WI38 (cell line): Measurements from ENCODE around the gene HSCB.

Source experiments
- H3K4me3 ChIP-seq: 2 replicates; pipeline ENCODE4 v1.5.1; 2011; ENCODE audit warnings: low read depth, mild to moderate bottlenecking, control low read depth, low read length
- TF ChIP-seq, protein P1 (sequence below): IDR thresholded peaks from 2 replicates; pipeline ENCODE4 v1.5.1; 2012; ENCODE audit warnings: low read depth, mild to moderate bottlenecking, control low read depth, low read length

Gene HSCB

DNA sequence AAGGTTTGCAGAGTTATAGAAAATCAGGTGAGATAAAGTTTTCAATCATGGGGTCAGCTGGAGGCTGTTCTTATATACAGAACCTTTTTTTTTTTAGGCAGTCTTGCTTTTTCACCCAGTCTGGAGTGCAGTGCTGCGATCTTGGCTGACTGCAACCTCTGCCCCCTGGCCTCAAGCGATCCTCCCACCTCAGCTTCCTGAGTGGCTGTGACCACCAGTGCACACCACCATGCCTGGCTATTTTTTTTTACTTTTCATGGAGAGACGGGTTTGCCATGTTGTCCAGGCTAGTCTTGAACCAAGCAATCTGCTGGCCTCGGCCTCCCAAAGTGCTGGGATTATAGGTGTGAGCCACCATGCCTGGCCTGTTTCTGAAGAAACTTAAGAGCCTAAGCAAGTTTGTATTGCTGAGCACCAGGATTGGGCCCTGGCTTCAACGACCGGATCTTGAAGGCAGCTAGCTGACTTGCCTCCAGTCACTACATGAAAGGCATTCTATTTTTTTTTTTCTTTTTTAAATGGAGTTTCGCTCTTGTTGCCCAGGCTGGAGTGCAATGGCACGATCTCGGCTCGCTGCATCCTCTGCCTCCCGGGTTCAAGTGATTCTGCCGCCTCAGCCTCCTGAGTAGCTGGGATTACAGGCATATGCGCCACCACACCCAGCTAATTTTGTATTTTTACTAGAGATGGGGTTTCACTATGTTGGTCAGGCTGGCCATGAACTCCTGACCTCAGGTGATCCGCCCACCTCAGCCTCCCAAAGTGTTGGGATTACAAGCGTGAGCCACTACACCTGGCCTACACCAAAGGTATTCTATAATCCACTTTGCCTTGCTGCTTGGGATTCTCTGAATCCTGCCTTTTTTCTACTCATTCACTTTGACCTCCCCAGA is 50.9 kb downstream of the HSCB start:
- TF ChIP-seq, protein P1, sequence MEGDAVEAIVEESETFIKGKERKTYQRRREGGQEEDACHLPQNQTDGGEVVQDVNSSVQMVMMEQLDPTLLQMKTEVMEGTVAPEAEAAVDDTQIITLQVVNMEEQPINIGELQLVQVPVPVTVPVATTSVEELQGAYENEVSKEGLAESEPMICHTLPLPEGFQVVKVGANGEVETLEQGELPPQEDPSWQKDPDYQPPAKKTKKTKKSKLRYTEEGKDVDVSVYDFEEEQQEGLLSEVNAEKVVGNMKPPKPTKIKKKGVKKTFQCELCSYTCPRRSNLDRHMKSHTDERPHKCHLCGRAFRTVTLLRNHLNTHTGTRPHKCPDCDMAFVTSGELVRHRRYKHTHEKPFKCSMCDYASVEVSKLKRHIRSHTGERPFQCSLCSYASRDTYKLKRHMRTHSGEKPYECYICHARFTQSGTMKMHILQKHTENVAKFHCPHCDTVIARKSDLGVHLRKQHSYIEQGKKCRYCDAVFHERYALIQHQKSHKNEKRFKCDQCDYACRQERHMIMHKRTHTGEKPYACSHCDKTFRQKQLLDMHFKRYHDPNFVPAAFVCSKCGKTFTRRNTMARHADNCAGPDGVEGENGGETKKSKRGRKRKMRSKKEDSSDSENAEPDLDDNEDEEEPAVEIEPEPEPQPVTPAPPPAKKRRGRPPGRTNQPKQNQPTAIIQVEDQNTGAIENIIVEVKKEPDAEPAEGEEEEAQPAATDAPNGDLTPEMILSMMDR, result no peak
- H3K4me3 ChIP-seq, result no peak overlapping the region

- no peak overlapping the region for H3K4me3 ChIP-seq
- TF ChIP-seq, protein P1, result no peak
These were observed 52.2 kb downstream of the HSCB start for GRCh38 chr22:28793976-28794584.

DNA sequence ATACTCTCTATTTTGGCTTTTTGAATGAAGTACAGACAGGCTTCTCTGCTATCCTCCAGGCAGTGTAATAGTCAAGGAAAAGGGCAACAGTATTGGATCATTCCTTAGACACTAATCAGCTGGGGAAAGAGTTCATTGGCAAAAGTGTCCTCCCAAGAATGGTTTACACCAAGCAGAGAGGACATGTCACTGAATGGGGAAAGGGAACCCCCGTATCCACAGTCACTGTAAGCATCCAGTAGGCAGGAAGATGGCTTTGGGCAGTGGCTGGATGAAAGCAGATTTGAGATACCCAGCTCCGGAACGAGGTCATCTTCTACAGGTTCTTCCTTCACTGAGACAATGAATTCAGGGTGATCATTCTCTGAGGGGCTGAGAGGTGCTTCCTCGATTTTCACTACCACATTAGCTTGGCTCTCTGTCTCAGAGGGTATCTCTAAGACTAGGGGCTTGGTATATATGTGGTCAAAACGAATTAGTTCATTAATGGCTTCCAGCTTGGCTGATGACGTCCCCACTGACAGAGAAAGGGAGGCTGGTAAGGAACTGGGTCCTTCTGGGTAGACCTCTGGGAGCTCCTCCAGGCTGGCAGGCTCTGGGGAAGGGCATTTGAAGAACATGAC is 53.3 kb downstream of the HSCB start:
- no peak overlapping the region for H3K4me3 ChIP-seq
- TF ChIP-seq, protein P1, result no peak

DNA sequence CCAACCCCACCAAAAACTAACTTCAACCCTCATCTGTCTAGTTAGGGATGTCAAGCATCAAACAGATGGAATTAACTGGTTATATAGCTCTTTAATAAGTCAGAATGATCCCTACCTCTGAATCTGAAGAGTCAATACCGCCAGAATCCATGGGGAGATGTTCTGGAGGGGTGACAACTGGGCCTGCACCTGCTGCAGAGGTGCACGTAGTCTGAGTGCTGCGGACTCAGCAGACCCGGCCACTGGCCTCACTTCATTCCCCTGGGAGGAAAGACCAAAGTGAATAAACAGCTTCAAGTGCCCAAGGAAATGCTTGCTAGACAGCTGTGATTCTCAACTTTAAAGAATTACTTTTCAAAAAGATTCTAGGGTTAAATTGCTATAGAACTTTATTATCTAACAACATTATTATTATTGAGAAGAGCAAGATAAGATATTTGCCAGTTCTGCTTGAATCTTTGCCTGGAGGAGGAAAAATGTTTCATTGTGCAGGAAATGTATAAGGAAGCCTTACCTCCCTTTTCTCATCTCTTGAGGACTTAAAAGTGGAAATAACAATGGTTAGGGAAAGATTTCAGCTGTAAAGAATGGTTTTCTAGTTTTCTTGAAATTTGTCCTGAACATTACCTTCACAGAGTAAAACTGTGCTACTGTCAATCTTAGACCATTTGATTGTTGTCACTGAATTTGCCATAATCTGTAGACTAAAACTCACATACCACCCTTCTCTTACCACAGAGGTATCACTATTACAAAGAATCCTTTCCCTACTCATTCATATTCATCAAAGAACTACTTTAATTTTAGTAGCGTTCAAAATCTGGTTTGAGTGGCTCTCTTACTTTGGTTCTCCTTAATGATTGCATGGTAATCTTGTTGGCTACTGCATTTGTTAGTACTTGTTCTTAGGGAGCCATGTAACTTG is 54.4 kb downstream of the HSCB start:
- TF ChIP-seq, protein P1, result no peak
- H3K4me3 ChIP-seq, result no peak overlapping the region

- peak overlapping the region; percentile 98 for H3K4me3 ChIP-seq
- TF ChIP-seq, protein P1, result no peak
These were observed 57.2 kb downstream of the HSCB start for GRCh38 chr22:28798810-28799605.

DNA sequence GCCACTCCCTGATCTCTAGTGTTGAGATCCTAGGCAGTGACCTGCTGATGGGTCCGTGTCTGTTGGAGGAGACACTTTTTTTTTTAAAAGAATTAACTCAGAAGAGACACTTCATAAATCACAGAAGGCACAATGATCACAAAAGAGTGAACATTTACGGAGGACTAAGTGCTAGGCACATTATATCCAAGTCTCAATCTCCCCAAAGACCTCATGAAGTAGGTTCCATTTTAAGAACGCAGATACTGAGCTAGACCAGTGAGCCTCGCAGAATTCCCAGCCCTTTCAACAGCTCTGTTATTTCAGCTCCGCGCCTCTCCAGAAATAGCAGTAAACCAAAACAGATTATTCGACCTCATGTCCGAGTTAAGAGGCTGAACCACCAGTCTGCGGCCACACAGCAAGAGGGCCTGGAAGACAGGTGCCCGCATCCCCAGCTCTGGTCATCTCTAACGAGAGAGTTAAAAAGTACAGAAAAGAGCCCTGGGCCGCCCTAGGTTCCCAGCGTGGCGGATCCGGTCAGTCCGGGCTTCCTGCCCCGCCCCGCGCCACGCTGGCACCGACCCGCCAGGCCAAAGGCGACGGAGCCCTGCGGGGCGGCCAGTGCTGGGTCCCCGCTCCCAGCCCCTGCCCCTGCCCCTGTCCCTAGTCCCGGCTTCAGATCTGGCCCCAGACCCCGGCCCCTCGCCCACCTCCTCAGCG is 57.9 kb downstream of the HSCB start:
- TF ChIP-seq, protein P1, result no peak

More for the DNA sequence above, 57.9 kb downstream of the HSCB start:
- peak overlapping the region; percentile 98 for H3K4me3 ChIP-seq
